Mucosa of stomach (tissue), 1 donor: Measurements from ENCODE around the gene AFP.

Experiments
- H3K27me3 ChIP-seq: one replicate; pipeline ENCODE4 v1.7.0; 2013; ENCODE audit warnings: mild to moderate bottlenecking, low read length; ENCODE audit not compliant: control insufficient read depth, insufficient read depth
- H3K36me3 ChIP-seq: one replicate; pipeline ENCODE4 v1.7.0; 2013; ENCODE audit warnings: low read length; ENCODE audit not compliant: control insufficient read depth, insufficient read depth
- H3K4me1 ChIP-seq: one replicate; pipeline ENCODE4 v1.7.0; 2013; ENCODE audit warnings: mild to moderate bottlenecking, low read length; ENCODE audit not compliant: control insufficient read depth, insufficient read depth
- H3K4me3 ChIP-seq: one replicate; pipeline ENCODE4 v1.7.0; 2013; ENCODE audit warnings: low read length
- H3K9ac ChIP-seq: one replicate; pipeline ENCODE4 v1.7.0; 2013; ENCODE audit warnings: mild to moderate bottlenecking, low read length, moderate library complexity
- H3K9me3 ChIP-seq: one replicate; pipeline ENCODE4 v1.7.0; 2013; ENCODE audit warnings: mild to moderate bottlenecking, low read length, moderate library complexity; ENCODE audit not compliant: control insufficient read depth
- donor health status: Pancreatic carcinoma.

Gene AFP

GRCh38 chr4:73456177-73457022, 20.4 kb downstream of the AFP start:
- Histone ChIP-seq H3K9me3 (no peaks in the 10 kb centered on the region), H3K9ac (no peak overlapping the region), H3K4me3 (no peak overlapping the region), H3K4me1 (no peaks in the 10 kb centered on the region), H3K27me3 (no peaks in the 10 kb centered on the region), H3K36me3 (no peaks in the 10 kb centered on the region)

- Histone ChIP-seq H3K27me3 (no peaks in the 10 kb centered on the region), H3K9ac (no peak overlapping the region), H3K9me3 (no peaks in the 10 kb centered on the region), H3K36me3 (no peaks in the 10 kb centered on the region), H3K4me3 (no peak overlapping the region), H3K4me1 (no peaks in the 10 kb centered on the region)
Measured at GRCh38 chr4:73458184-73459047, 22.4 kb downstream of the AFP start.

- H3K27me3 ChIP-seq = no peaks in the 10 kb centered on the region
- H3K4me3 ChIP-seq = no peak overlapping the region
- H3K9me3 ChIP-seq = no peaks in the 10 kb centered on the region
Measured at GRCh38 chr4:73459048-73459421, 23.0 kb downstream of the AFP start.

GRCh38 chr4:73460913-73461522, 25.0 kb downstream of the AFP start:
- no peaks in the 10 kb centered on the region for H3K9me3 ChIP-seq
- H3K27me3 ChIP-seq = no peaks in the 10 kb centered on the region
- H3K4me1 ChIP-seq = no peaks in the 10 kb centered on the region
- no peaks in the 10 kb centered on the region for H3K36me3 ChIP-seq
- H3K9ac ChIP-seq = no peak overlapping the region
- no peak overlapping the region for H3K4me3 ChIP-seq

More at GRCh38 chr4:73459048-73459421, 23.0 kb downstream of the AFP start:
- Histone ChIP-seq H3K36me3 (no peaks in the 10 kb centered on the region), H3K4me1 (no peaks in the 10 kb centered on the region), H3K9ac (no peak overlapping the region)

GRCh38 chr4:73468170-73468569, 32.1 kb downstream of the AFP start:
- no peaks in the 10 kb centered on the region for H3K36me3 ChIP-seq
- no peak overlapping the region for H3K9ac ChIP-seq
- H3K9me3 ChIP-seq = no peaks in the 10 kb centered on the region
- no peaks in the 10 kb centered on the region for H3K27me3 ChIP-seq
- H3K4me1 ChIP-seq = no peaks in the 10 kb centered on the region
- no peak overlapping the region for H3K4me3 ChIP-seq

- Histone ChIP-seq H3K9me3 (no peaks in the 10 kb centered on the region), H3K27me3 (no peaks in the 10 kb centered on the region), H3K9ac (no peak overlapping the region), H3K4me1 (no peaks in the 10 kb centered on the region), H3K4me3 (no peak overlapping the region), H3K36me3 (no peaks in the 10 kb centered on the region)
Measured at GRCh38 chr4:73470728-73471127, 34.7 kb downstream of the AFP start.

- Histone ChIP-seq H3K9me3 (no peaks in the 10 kb centered on the region), H3K36me3 (no peaks in the 10 kb centered on the region), H3K4me3 (no peak overlapping the region), H3K27me3 (no peaks in the 10 kb centered on the region), H3K9ac (no peak overlapping the region), H3K4me1 (no peaks in the 10 kb centered on the region)
Measured at GRCh38 chr4:73477176-73477575, 41.2 kb downstream of the AFP start.

GRCh38 chr4:73479323-73479722, 43.3 kb downstream of the AFP start:
- H3K4me3 ChIP-seq = no peak overlapping the region
- no peaks in the 10 kb centered on the region for H3K27me3 ChIP-seq
- no peaks in the 10 kb centered on the region for H3K4me1 ChIP-seq
- H3K9ac ChIP-seq = no peak overlapping the region
- H3K36me3 ChIP-seq = no peaks in the 10 kb centered on the region
- no peaks in the 10 kb centered on the region for H3K9me3 ChIP-seq

GRCh38 chr4:73481358-73481757, 45.3 kb downstream of the AFP start, which contains the start of gene AFM:
Gene AFM, plus strand, starts transcription at chr4:73481745. Its CDS starts 31 bp downstream, at chr4:73481776.
- Histone ChIP-seq H3K9me3 (no peaks in the 10 kb centered on the region), H3K27me3 (no peaks in the 10 kb centered on the region), H3K4me1 (no peaks in the 10 kb centered on the region), H3K36me3 (no peaks in the 10 kb centered on the region), H3K9ac (no peak within 1 kb of the TSS), H3K4me3 (no peak within 1 kb of the TSS)

GRCh38 chr4:73485085-73485484, 49.1 kb downstream of the AFP start:
- Histone ChIP-seq H3K36me3 (no peaks in the 10 kb centered on the region), H3K9me3 (no peaks in the 10 kb centered on the region), H3K4me3 (no peak overlapping the region), H3K9ac (no peak overlapping the region), H3K4me1 (no peaks in the 10 kb centered on the region), H3K27me3 (no peaks in the 10 kb centered on the region)

- no peak overlapping the region for H3K4me3 ChIP-seq
- H3K27me3 ChIP-seq = no peaks in the 10 kb centered on the region
- H3K9ac ChIP-seq = no peak overlapping the region
- H3K36me3 ChIP-seq = no peaks in the 10 kb centered on the region
- H3K9me3 ChIP-seq = no peaks in the 10 kb centered on the region
- H3K4me1 ChIP-seq = no peaks in the 10 kb centered on the region
Measured at GRCh38 chr4:73485596-73485995, 49.6 kb downstream of the AFP start.

GRCh38 chr4:73486497-73486896, 50.5 kb downstream of the AFP start:
- H3K36me3 ChIP-seq = no peaks in the 10 kb centered on the region
- H3K4me1 ChIP-seq = no peaks in the 10 kb centered on the region
- H3K27me3 ChIP-seq = no peaks in the 10 kb centered on the region
- H3K4me3 ChIP-seq = no peak overlapping the region
- H3K9ac ChIP-seq = no peak overlapping the region
- H3K9me3 ChIP-seq = no peaks in the 10 kb centered on the region
